Stimulated activated CD8-positive, alpha-beta memory T cell treated with anti-CD3 and anti-CD28 coated beads, Interleukin-2, amount 100 ng/mL, for 1 hour (primary cell): ENCODE results near the gene MYH11.
"Not testable (repeated sequence)": the region's sequence is repeated elsewhere in the genome, so short reads cannot be mapped to it uniquely, and the experiment has no call there.

ENCODE experiments used
- DNase-seq, 2 donors: peaks; one replicate each; pipeline ENCODE4 v3.0.0-alpha.2; 2020; ENCODE audit warnings: low read depth in 2 of 2

The MYH11 gene

GRCh38 chr16:15876503-15876902, 19.7 kb upstream of the MYH11 start:
- DNase-seq, result no peak

- DNase-seq, result no peak
Measured at GRCh38 chr16:15874745-15875314, 18.0 kb upstream of the MYH11 start.

- no peak for DNase-seq
Measured at GRCh38 chr16:15873737-15874136, 16.9 kb upstream of the MYH11 start.

GRCh38 chr16:15873301-15873700, 16.5 kb upstream of the MYH11 start:
- DNase-seq, result no peak

DNA sequence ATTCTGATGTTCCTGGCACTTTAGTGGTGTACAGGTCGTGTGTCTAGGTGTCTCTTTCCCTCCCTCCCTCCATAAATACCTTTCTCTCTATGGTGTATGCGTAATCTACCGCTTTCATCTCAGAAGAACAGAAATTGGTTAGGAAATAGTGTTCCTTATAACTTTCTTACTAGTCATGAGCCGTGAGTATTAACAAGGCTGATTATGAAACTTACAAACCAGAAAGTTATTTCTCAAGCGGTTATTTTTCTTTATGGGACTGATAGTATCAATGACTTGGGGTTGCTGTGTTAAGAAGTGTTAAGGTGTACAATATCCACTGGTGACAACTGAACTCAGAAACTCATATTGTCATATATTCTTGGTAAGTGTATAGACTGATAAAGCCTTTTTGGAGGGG, 13.2 kb upstream of the MYH11 start:
- no peak for DNase-seq

DNA sequence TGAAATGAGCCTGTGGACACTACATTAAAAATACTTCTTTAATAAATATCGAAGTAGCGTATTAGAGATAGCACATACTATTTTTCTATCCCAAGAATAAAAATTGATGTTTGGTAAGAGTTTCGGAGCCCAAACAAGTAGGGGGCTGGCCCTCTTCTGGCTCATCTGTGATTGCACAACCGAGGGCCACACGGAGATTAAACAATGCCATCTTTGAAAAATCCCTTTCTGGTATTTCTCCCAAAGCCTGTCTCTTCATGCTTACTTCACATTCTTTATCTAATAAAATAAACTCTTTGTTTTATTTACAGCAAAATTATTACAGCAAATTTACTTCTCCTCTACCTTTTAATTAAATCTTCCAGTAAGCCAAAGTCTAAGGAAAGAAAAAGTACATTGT, 9.6 kb upstream of the MYH11 start:
- DNase-seq, result no peak

GRCh38 chr16:15865742-15866141, 8.9 kb upstream of the MYH11 start:
- DNase-seq, result no peak

DNA sequence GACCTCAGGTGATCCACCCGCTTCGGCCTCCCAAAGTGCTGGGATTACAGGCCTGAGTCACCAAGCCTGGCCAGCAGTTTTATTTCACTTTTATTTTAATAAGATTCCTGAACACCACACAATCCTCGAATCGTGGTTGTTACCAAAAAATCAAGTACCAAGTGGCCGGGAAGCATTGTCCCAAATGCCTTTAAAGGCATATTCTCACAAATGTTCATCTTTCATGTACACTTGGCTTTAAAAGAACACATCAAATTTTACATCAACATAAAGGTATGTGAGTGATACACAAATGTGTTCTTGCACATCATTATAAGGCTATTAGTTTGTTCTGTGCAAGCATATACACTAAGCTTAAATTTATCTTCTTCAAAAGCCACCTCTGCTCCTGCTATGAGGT, 8.1 kb upstream of the MYH11 start:
- DNase-seq, result no peak

GRCh38 chr16:15861996-15862395, 5.2 kb upstream of the MYH11 start:
- no peak for DNase-seq

DNA sequence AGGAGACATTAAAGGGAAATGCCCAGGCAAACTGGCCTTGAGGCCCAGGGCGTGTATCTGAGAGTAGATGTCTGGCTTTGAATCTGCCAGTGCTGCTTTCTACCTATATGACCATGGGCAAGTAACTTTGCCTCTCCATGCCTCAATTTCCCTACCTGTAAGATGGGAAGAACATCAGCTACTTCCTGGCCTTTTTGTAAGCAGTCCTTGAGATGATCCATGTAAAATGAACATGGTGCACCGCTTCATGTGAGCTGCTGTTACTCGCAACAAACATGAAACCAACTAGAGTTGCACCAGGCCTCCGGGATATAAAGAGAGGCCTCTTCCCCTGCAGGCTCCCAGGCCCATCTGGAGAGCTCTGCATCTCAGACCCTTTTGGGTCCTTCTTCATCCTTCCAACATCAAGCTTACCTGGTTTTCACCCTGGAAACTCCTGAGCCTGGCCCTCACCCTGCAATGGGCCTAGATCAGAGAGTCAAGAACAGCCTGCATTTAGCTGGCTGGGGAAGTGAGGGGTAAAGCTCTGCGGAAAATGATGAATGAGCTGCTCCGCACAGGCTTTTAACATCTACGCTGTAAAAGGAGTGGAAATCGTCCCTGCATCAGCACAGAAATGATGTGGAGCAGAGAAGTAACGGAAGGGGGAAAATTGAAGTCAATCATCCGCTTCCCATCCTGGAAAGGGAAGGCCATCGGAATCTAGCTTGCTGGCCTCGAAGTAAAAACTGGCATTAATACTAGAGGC, 2.3 kb upstream of the MYH11 start:
- DNase-seq, result no peak

DNA sequence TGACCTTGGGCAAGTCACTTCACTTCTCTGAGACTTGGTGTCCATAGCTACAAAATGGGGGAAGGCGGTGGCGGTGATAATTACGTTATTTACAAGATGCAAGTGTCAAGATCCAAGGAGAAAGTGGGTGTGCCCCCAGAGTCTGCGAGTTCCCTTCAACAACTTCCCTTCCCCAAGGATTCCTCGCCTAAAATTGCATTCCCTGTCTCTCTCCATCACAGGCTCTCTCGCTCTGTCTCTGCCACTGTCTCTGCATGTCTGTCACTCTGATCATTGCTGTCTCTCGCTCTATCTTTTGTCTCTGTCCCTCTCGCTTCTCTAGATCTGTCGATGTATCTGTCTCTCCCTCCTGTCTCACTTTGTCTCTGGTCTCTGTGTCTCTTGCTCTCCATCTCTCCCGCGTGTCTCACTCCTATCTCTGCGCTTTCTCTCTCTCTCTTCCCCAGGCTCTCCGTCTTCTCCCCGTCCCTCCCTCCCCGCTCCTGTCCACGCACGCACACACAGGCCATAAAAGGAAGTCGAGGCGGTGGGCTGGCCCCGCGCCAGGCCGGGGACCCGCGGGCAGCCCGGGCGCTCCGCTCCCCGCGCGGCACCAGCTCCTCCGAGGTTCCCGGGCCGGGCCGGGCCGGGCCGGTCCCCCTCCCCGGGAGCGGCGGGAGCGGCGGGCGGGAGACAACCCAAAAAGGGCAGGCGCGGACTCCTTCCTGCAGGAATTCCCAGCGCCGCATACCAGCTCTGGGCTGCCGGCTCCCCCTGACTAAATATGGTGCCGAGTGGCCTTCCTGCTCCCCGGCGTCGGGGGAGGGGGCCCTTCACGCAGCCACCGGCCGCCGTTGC, 1.1 kb upstream of the MYH11 start:
- DNase-seq, result no peak

DNA sequence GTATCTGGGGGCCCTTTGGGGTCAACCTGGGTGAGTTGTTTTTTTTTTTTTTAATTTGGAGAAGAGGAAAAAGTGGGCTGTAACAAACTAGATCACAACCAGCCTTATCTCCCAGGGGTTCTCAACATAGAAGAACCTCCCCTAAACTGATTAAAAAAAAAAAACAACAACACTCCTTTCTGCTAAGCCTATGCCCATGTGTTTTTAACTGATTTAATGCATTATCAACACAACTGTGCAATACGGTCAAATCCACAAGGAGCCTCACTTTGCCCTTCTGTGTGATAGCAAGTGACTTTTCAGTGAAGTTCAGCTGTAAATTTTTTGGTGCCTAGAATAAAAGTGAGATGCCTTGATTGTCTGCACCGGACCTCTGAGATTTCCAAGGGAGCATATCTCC, 646 bp downstream of the MYH11 start:
- no peak for DNase-seq

GRCh38 chr16:15855704-15856003, 1.2 kb downstream of the MYH11 start:
- no peak for DNase-seq

- no peak for DNase-seq
Measured at GRCh38 chr16:15854906-15855703, 1.7 kb downstream of the MYH11 start.

GRCh38 chr16:15854061-15854460, 2.8 kb downstream of the MYH11 start:
- no peak for DNase-seq

DNA sequence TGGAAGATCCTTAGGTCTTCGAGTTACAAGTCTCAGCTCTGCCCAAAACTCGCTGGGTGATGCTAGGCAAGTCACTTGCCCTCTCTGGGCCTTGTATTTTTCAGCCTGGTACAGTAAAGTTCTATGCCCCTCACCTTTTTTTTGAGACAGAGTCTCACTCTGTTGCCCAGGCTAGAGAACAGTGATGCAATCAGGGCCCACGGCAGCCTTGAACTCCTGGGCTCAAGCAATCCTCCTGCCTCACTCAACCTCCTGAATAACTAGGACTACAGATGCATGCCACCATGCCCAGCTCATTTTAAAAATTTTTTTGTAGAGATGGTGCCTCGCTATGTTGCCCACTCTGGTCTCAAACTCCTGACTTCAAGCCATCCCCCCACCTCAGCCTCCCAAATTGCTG, 3.8 kb downstream of the MYH11 start:
- no peak for DNase-seq

- DNase-seq, result not testable (repeated sequence)
Measured at GRCh38 chr16:15850555-15850954, 6.3 kb downstream of the MYH11 start.

GRCh38 chr16:15849209-15849981, 7.4 kb downstream of the MYH11 start:
- no peak for DNase-seq

GRCh38 chr16:15847611-15848175, 9.1 kb downstream of the MYH11 start:
- DNase-seq, result no peak

- no peak for DNase-seq
Measured at GRCh38 chr16:15846510-15846909, 10.3 kb downstream of the MYH11 start.

DNA sequence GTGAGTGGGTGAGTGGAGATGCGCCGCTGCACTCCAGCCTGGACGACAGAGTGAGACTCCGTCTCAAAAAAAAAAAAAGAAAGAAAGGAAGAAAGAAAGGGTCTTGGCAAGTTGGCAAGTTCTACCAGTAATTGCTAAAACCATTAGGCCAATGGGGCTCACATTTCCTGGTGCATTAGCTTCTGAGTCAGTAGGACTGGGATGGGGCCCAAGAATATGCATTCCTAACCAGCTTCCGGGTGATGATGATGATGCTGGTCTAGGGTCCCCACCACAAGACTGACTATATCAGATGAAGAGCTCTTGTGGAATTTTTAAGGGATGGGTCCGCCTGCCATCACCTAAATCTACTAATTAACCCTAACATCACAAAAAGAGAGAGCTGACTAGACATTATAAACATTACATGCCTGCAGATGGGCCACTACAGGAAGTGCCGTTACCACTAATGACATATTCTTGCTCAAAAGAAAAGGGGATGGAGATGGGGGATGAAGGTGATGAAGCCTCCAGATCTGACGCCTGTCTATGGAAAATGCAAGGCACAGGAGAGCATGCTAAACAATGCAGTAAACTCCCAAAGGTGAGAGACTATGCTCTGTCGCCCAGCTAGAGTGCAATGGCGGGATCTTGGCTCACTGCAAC, 13.1 kb downstream of the MYH11 start:
- DNase-seq, result no peak
